Chondrocyte (in vitro differentiated cells): ENCODE results near the gene PKDCC. TPM values are rescaled to one million over a fixed set of nuclear protein-coding genes. Genes with fewer than 3 reads are reported as not detected.

ENCODE experiments used
- DNase-seq: peaks from one replicate; pipeline ENCODE4 v3.0.0; 2021; ENCODE audit warnings: mixed read lengths, low spot score
- H3K27ac Mint-ChIP-seq: one replicate; pipeline ENCODE4 v1.8.0; 2021; ENCODE audit warnings: mild to moderate bottlenecking, moderate library complexity, mixed read lengths; ENCODE audit not compliant: unreplicated experiment
- H3K27me3 Mint-ChIP-seq: 2 replicates; pipeline ENCODE4 v1.8.0; 2021; ENCODE audit warnings: low read depth, mixed read lengths
- H3K36me3 Mint-ChIP-seq: 2 replicates; pipeline ENCODE4 v1.8.0; 2021; ENCODE audit warnings: low read depth, mixed read lengths
- H3K4me1 Mint-ChIP-seq: 2 replicates; pipeline ENCODE4 v1.8.0; 2021; ENCODE audit warnings: low read depth, mild to moderate bottlenecking, mixed read lengths
- H3K4me3 Mint-ChIP-seq: one replicate; pipeline ENCODE4 v1.8.0; 2021; ENCODE audit warnings: mild to moderate bottlenecking, moderate library complexity, mixed read lengths; ENCODE audit not compliant: unreplicated experiment
- H3K9me3 Mint-ChIP-seq: 2 replicates; pipeline ENCODE4 v1.8.0; 2021; ENCODE audit warnings: low read depth, mixed read lengths
- total RNA-seq: library from RNA; stranded (reverse); gene quantifications from 3 replicates; pipeline ENCODE4 v1.2.1, GENCODE V29; 2021
- TF ChIP-seq, protein P1 (sequence below): fragments of 200-600 bp; sonication (generic); IDR thresholded peaks from 2 replicates; pipeline ENCODE4 v1.5.0; 2021; ENCODE audit warnings: antibody characterized with exemption, mild to moderate bottlenecking, moderate library complexity

PKDCC gene
- total RNA-seq, 1 donor from 2014 or later = 164 TPM

GRCh38 chr2:42096869-42097591 lies 49.2 kb downstream of the PKDCC start:
- Mint-ChIP-seq H3K27me3 (peaks cover 2% of the 10 kb centered on the region), H3K9me3 (peaks cover 7% of the 10 kb centered on the region), H3K27ac (no peak overlapping the region), H3K4me3 (no peak overlapping the region), H3K4me1 (peaks cover 48% of the 10 kb centered on the region), H3K36me3 (no peaks in the 10 kb centered on the region)
- DNase-seq = no peak
- TF ChIP-seq, protein P1, sequence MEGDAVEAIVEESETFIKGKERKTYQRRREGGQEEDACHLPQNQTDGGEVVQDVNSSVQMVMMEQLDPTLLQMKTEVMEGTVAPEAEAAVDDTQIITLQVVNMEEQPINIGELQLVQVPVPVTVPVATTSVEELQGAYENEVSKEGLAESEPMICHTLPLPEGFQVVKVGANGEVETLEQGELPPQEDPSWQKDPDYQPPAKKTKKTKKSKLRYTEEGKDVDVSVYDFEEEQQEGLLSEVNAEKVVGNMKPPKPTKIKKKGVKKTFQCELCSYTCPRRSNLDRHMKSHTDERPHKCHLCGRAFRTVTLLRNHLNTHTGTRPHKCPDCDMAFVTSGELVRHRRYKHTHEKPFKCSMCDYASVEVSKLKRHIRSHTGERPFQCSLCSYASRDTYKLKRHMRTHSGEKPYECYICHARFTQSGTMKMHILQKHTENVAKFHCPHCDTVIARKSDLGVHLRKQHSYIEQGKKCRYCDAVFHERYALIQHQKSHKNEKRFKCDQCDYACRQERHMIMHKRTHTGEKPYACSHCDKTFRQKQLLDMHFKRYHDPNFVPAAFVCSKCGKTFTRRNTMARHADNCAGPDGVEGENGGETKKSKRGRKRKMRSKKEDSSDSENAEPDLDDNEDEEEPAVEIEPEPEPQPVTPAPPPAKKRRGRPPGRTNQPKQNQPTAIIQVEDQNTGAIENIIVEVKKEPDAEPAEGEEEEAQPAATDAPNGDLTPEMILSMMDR = no peak

- TF ChIP-seq, protein P1 = no peak
Observed at GRCh38 chr2:42098571-42099437, 51.0 kb downstream of the PKDCC start.

GRCh38 chr2:42099438-42100173 lies 51.8 kb downstream of the PKDCC start:
- no peaks in the 10 kb centered on the region for H3K36me3 Mint-ChIP-seq
- no peaks in the 10 kb centered on the region for H3K27me3 Mint-ChIP-seq
- no peak overlapping the region for H3K4me3 Mint-ChIP-seq
- peaks cover 7% of the 10 kb centered on the region for H3K9me3 Mint-ChIP-seq
- H3K27ac Mint-ChIP-seq = peak overlapping the region; percentile 75
- TF ChIP-seq, protein P1 = no peak
- DNase-seq = no peak
- H3K4me1 Mint-ChIP-seq = peaks cover 55% of the 10 kb centered on the region

More at GRCh38 chr2:42098571-42099437, 51.0 kb downstream of the PKDCC start:
- Mint-ChIP-seq H3K36me3 (no peaks in the 10 kb centered on the region), H3K9me3 (peaks cover 7% of the 10 kb centered on the region), H3K4me3 (no peak overlapping the region), H3K27me3 (no peaks in the 10 kb centered on the region), H3K27ac (peak overlapping the region; percentile 75), H3K4me1 (peaks cover 53% of the 10 kb centered on the region)
- no peak for DNase-seq

- no peak for DNase-seq
- Mint-ChIP-seq H3K36me3 (no peaks in the 10 kb centered on the region), H3K27me3 (no peaks in the 10 kb centered on the region), H3K27ac (no peak overlapping the region), H3K4me3 (no peak overlapping the region), H3K4me1 (peaks cover 54% of the 10 kb centered on the region), H3K9me3 (peaks cover 7% of the 10 kb centered on the region)
- TF ChIP-seq, protein P1 = no peak
Observed at GRCh38 chr2:42100683-42101205, 52.9 kb downstream of the PKDCC start.
